A549 (cell line): Measurements from ENCODE around the gene PPP2R2D.

Experiments used
- POLR2A ChIP-seq: IDR thresholded peaks from 2 replicates; pipeline ENCODE4 v1.6.1; 2012; ENCODE audit warnings: mild to moderate bottlenecking, low read length
- TFCP2L1 ChIP-seq: fragments of 250-450 bp; sonication (Bioruptor Pico); IDR thresholded peaks from 2 replicates; pipeline ENCODE4 v1.5.0; 2021; ENCODE audit warnings: mild to moderate bottlenecking
- TP53 ChIP-seq: fragments of 250-450 bp; sonication (Bioruptor Pico); IDR thresholded peaks from 2 replicates; pipeline ENCODE4 v1.5.0; 2021; ENCODE audit warnings: mild to moderate bottlenecking, moderate library complexity
- TF ChIP-seq, protein P1 (sequence below): fragments of >200 bp; sonication (Bioruptor Twin); formaldehyde crosslinking; IDR thresholded peaks from 3 replicates; pipeline ENCODE4 v1.5.1; 2016

- TF ChIP-seq, protein P1, sequence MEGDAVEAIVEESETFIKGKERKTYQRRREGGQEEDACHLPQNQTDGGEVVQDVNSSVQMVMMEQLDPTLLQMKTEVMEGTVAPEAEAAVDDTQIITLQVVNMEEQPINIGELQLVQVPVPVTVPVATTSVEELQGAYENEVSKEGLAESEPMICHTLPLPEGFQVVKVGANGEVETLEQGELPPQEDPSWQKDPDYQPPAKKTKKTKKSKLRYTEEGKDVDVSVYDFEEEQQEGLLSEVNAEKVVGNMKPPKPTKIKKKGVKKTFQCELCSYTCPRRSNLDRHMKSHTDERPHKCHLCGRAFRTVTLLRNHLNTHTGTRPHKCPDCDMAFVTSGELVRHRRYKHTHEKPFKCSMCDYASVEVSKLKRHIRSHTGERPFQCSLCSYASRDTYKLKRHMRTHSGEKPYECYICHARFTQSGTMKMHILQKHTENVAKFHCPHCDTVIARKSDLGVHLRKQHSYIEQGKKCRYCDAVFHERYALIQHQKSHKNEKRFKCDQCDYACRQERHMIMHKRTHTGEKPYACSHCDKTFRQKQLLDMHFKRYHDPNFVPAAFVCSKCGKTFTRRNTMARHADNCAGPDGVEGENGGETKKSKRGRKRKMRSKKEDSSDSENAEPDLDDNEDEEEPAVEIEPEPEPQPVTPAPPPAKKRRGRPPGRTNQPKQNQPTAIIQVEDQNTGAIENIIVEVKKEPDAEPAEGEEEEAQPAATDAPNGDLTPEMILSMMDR: no peak
- no peak for TF ChIP-seq TP53 (CRISPR knock-in tag)
- no peak for TF ChIP-seq TFCP2L1 (CRISPR knock-in tag)
- TF ChIP-seq POLR2A: no peak
Measured at GRCh38 chr10:131851346-131851745, 49.5 kb upstream of the PPP2R2D start.
